Activated naive CD8-positive, alpha-beta T cell (primary cell): Measurements from ENCODE around the gene P3H2.

Experiments used
- H3K27ac Mint-ChIP-seq: one replicate; pipeline ENCODE4 v1.8.0; 2021; ENCODE audit warnings: mixed read lengths
- H3K27me3 Mint-ChIP-seq: one replicate; pipeline ENCODE4 v1.8.0; 2021; ENCODE audit warnings: mixed read lengths
- H3K36me3 Mint-ChIP-seq: one replicate; pipeline ENCODE4 v1.8.0; 2021; ENCODE audit warnings: mixed read lengths
- H3K4me1 Mint-ChIP-seq: one replicate; pipeline ENCODE4 v1.8.0; 2021; ENCODE audit warnings: low read depth, mixed read lengths
- H3K4me3 Mint-ChIP-seq: one replicate; pipeline ENCODE4 v1.8.0; 2021; ENCODE audit warnings: mild to moderate bottlenecking, mixed read lengths
- H3K9me3 Mint-ChIP-seq: one replicate; pipeline ENCODE4 v1.8.0; 2021; ENCODE audit warnings: low read depth, mixed read lengths

P3H2 gene

GRCh38 chr3:189990826-189991225 lies 129.9 kb downstream of the P3H2 start:
- Mint-ChIP-seq H3K9me3 (no peaks in the 10 kb centered on the region), H3K4me3 (no peak overlapping the region), H3K27me3 (peaks cover 23% of the 10 kb centered on the region), H3K27ac (no peak overlapping the region), H3K36me3 (no peaks in the 10 kb centered on the region), H3K4me1 (no peaks in the 10 kb centered on the region)

- Mint-ChIP-seq H3K9me3 (no peaks in the 10 kb centered on the region), H3K27ac (no peak overlapping the region), H3K27me3 (peaks cover 19% of the 10 kb centered on the region), H3K4me1 (no peaks in the 10 kb centered on the region), H3K4me3 (no peak overlapping the region), H3K36me3 (no peaks in the 10 kb centered on the region)
These were observed 131.8 kb downstream of the P3H2 start for GRCh38 chr3:189988854-189989253.

GRCh38 chr3:189988322-189988721 lies 132.4 kb downstream of the P3H2 start:
- no peaks in the 10 kb centered on the region for H3K4me1 Mint-ChIP-seq

GRCh38 chr3:189985948-189986347 lies 134.7 kb downstream of the P3H2 start:
- H3K4me3 Mint-ChIP-seq, result no peak overlapping the region
- H3K9me3 Mint-ChIP-seq, result no peaks in the 10 kb centered on the region
- H3K36me3 Mint-ChIP-seq, result no peaks in the 10 kb centered on the region
- H3K27me3 Mint-ChIP-seq, result peaks cover 13% of the 10 kb centered on the region
- H3K27ac Mint-ChIP-seq, result no peak overlapping the region
- H3K4me1 Mint-ChIP-seq, result no peaks in the 10 kb centered on the region

More at GRCh38 chr3:189988322-189988721, 132.4 kb downstream of the P3H2 start:
- H3K9me3 Mint-ChIP-seq, result no peaks in the 10 kb centered on the region
- H3K36me3 Mint-ChIP-seq, result no peaks in the 10 kb centered on the region
- no peak overlapping the region for H3K4me3 Mint-ChIP-seq
- peaks cover 19% of the 10 kb centered on the region for H3K27me3 Mint-ChIP-seq
- H3K27ac Mint-ChIP-seq, result no peak overlapping the region

GRCh38 chr3:189983612-189984011 lies 137.1 kb downstream of the P3H2 start:
- no peaks in the 10 kb centered on the region for H3K4me1 Mint-ChIP-seq

GRCh38 chr3:189982321-189982945 lies 138.3 kb downstream of the P3H2 start:
- no peaks in the 10 kb centered on the region for H3K36me3 Mint-ChIP-seq
- no peaks in the 10 kb centered on the region for H3K4me1 Mint-ChIP-seq
- H3K4me3 Mint-ChIP-seq, result no peak overlapping the region
- no peaks in the 10 kb centered on the region for H3K9me3 Mint-ChIP-seq
- no peak overlapping the region for H3K27ac Mint-ChIP-seq
- H3K27me3 Mint-ChIP-seq, result peaks cover 11% of the 10 kb centered on the region

More at GRCh38 chr3:189983612-189984011, 137.1 kb downstream of the P3H2 start:
- no peak overlapping the region for H3K4me3 Mint-ChIP-seq
- H3K9me3 Mint-ChIP-seq, result no peaks in the 10 kb centered on the region
- no peak overlapping the region for H3K27ac Mint-ChIP-seq
- H3K36me3 Mint-ChIP-seq, result no peaks in the 10 kb centered on the region
- H3K27me3 Mint-ChIP-seq, result peaks cover 8% of the 10 kb centered on the region

- H3K9me3 Mint-ChIP-seq, result no peaks in the 10 kb centered on the region
- no peak overlapping the region for H3K27ac Mint-ChIP-seq
- no peaks in the 10 kb centered on the region for H3K36me3 Mint-ChIP-seq
- peaks cover 10% of the 10 kb centered on the region for H3K27me3 Mint-ChIP-seq
- H3K4me1 Mint-ChIP-seq, result no peaks in the 10 kb centered on the region
- H3K4me3 Mint-ChIP-seq, result no peak overlapping the region
These were observed 139.0 kb downstream of the P3H2 start for GRCh38 chr3:189981668-189982067.

GRCh38 chr3:189978753-189979152 lies 141.9 kb downstream of the P3H2 start:
- peaks cover 26% of the 10 kb centered on the region for H3K27me3 Mint-ChIP-seq
- H3K9me3 Mint-ChIP-seq, result no peaks in the 10 kb centered on the region
- H3K36me3 Mint-ChIP-seq, result no peaks in the 10 kb centered on the region
- H3K4me3 Mint-ChIP-seq, result no peak overlapping the region
- no peaks in the 10 kb centered on the region for H3K4me1 Mint-ChIP-seq
- no peak overlapping the region for H3K27ac Mint-ChIP-seq

- no peak overlapping the region for H3K4me3 Mint-ChIP-seq
- H3K27me3 Mint-ChIP-seq, result peaks cover 33% of the 10 kb centered on the region
- H3K27ac Mint-ChIP-seq, result no peak overlapping the region
- no peaks in the 10 kb centered on the region for H3K9me3 Mint-ChIP-seq
- no peaks in the 10 kb centered on the region for H3K36me3 Mint-ChIP-seq
- H3K4me1 Mint-ChIP-seq, result no peaks in the 10 kb centered on the region
These were observed 143.5 kb downstream of the P3H2 start for GRCh38 chr3:189977174-189977573.

GRCh38 chr3:189975391-189975990 lies 145.2 kb downstream of the P3H2 start:
- Mint-ChIP-seq H3K27ac (no peak overlapping the region), H3K27me3 (peaks cover 33% of the 10 kb centered on the region), H3K9me3 (no peaks in the 10 kb centered on the region), H3K36me3 (no peaks in the 10 kb centered on the region), H3K4me1 (no peaks in the 10 kb centered on the region), H3K4me3 (no peak overlapping the region)

GRCh38 chr3:189974359-189974758 lies 146.3 kb downstream of the P3H2 start:
- H3K36me3 Mint-ChIP-seq, result no peaks in the 10 kb centered on the region
- H3K4me3 Mint-ChIP-seq, result no peak overlapping the region
- no peaks in the 10 kb centered on the region for H3K4me1 Mint-ChIP-seq
- no peaks in the 10 kb centered on the region for H3K9me3 Mint-ChIP-seq
- H3K27ac Mint-ChIP-seq, result no peak overlapping the region
- peaks cover 33% of the 10 kb centered on the region for H3K27me3 Mint-ChIP-seq

GRCh38 chr3:189967254-189967865 lies 153.3 kb downstream of the P3H2 start:
- H3K4me1 Mint-ChIP-seq, result peaks cover 1% of the 10 kb centered on the region
- no peaks in the 10 kb centered on the region for H3K9me3 Mint-ChIP-seq
- no peak overlapping the region for H3K27ac Mint-ChIP-seq
- H3K36me3 Mint-ChIP-seq, result no peaks in the 10 kb centered on the region
- peaks cover 3% of the 10 kb centered on the region for H3K27me3 Mint-ChIP-seq
- no peak overlapping the region for H3K4me3 Mint-ChIP-seq

- Mint-ChIP-seq H3K4me1 (peaks cover 2% of the 10 kb centered on the region), H3K36me3 (no peaks in the 10 kb centered on the region), H3K27me3 (peaks cover 3% of the 10 kb centered on the region), H3K27ac (no peak overlapping the region), H3K9me3 (no peaks in the 10 kb centered on the region), H3K4me3 (no peak overlapping the region)
These were observed 153.9 kb downstream of the P3H2 start for GRCh38 chr3:189966843-189967242.

GRCh38 chr3:189964623-189965332 lies 155.9 kb downstream of the P3H2 start:
- Mint-ChIP-seq H3K9me3 (no peaks in the 10 kb centered on the region), H3K27ac (no peak overlapping the region), H3K4me3 (no peak overlapping the region), H3K27me3 (peaks cover 3% of the 10 kb centered on the region), H3K4me1 (peaks cover 5% of the 10 kb centered on the region), H3K36me3 (no peaks in the 10 kb centered on the region)

- peaks cover 7% of the 10 kb centered on the region for H3K27me3 Mint-ChIP-seq
- H3K9me3 Mint-ChIP-seq, result no peaks in the 10 kb centered on the region
- no peak overlapping the region for H3K4me3 Mint-ChIP-seq
- no peak overlapping the region for H3K27ac Mint-ChIP-seq
- peaks cover 5% of the 10 kb centered on the region for H3K4me1 Mint-ChIP-seq
- H3K36me3 Mint-ChIP-seq, result no peaks in the 10 kb centered on the region
These were observed 158.2 kb downstream of the P3H2 start for GRCh38 chr3:189962466-189962865.
